NOMO-1 (cell line): ENCODE measurements around the gene RTEL1.
"Not testable (repeated sequence)": the region's sequence is repeated elsewhere in the genome, so short reads cannot be mapped to it uniquely, and the experiment has no call there.

Experiments
- DNase-seq, 2 experiments: peaks; one replicate each; lab custom pipeline; 2025; ENCODE audit not compliant: unreplicated experiment in 2 of 2; lab: John Stamatoyannopoulos, UW

RTEL1 gene

DNA sequence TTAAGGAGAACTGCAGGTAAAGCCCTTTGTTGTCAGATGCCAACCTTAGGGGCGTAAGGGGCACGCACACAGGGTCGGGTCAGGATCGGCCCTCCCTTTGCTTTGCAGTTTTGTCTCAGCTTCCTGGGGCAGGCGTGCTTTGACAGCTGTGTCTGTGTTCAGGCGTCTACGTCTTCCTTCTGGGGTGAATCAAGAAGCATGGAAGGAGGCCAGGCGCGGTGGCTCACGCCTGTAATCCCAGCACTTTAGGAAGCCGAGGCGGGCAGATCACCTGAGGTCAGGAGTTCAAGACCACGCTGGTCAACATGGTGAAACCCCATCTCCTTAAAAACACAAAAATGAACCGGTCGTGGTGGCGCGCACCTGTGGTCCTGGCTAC lies 51.0 kb downstream of the RTEL1 start:
- no peak for DNase-seq

DNA sequence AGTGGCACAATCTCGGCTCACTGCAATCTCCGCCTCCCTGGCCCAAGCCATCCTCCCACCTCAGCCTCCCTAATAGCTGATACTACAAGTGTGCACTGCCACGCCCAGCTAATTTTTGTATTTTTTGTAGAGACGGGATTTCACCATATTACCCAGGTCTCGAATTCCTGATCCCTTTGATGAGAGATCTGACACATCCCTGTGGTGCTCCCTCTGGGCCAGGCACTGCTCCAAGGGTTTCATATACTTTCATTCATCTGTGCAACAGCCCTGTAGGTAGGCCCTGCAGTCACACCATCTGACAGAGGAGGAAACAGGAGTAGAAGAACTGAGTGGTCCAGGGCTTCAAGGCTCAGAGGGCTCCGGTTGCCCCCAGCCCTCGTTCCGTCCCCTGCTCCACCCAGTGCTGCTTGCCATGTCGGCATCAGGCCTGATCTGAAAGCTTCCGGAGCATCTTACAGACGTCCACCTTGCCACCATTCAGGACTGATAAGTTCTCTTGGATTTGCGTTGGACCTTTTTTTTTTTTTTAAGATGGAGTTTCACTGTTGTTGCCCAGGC lies 53.1 kb downstream of the RTEL1 start:
- no peak for DNase-seq

DNA sequence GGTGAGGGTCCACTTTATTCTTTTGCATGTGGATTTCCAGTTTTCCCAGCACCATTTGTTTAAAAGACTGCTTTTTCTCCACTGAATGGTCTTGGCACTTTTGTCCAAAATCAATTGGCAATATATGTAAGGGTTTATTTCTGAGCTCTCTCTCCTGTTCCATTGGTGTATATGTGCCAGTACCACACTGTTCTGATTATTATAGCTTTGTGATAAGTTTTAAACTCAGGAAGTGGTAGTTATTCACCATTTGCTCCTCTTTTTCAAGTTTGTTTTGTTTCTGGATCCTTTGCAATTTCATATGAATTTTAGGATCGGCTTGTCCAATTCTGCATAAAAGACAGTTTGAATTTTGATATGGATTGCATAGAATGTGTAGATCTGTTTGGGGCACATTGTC lies 54.1 kb downstream of the RTEL1 start:
- no peak for DNase-seq

DNA sequence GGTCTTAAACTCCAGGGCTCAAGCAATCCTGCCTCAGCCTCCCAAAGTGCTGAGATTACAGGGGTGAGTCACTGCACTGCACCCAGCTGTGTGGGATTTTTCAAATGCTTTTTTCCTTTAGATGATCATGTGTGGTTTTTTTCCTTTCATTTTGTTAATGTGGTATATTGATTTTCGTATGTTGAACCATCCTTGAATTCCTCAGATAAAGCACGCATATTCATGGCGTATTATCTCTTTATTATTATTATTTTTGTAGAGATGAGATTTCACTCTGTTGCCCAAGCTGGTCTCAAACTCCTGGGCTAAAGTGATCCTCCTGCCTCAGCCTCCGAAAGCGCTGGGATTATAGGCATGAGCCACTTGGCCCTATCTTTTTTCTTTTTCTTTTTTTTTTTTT lies 56.7 kb downstream of the RTEL1 start:
- DNase-seq = no peak

DNA sequence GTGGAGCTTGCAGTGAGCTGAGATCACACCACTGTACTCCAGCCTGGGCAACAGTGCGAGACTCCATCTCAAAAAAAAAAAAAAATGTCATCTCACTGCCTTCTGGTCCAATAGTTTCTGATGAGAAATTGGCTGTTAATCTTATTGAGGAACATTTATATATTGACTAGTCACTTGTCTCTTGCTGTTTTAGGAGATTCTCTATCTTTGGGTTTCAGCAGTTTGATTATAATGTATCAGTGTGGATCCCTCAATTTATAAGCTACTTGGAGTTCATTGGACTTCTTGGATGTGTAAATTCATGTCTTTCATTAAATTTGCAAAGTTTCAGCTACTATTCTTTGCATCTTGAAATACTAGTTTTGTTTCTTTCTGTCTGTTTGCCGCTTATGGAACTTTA lies 60.9 kb downstream of the RTEL1 start:
- DNase-seq = no peak

DNA sequence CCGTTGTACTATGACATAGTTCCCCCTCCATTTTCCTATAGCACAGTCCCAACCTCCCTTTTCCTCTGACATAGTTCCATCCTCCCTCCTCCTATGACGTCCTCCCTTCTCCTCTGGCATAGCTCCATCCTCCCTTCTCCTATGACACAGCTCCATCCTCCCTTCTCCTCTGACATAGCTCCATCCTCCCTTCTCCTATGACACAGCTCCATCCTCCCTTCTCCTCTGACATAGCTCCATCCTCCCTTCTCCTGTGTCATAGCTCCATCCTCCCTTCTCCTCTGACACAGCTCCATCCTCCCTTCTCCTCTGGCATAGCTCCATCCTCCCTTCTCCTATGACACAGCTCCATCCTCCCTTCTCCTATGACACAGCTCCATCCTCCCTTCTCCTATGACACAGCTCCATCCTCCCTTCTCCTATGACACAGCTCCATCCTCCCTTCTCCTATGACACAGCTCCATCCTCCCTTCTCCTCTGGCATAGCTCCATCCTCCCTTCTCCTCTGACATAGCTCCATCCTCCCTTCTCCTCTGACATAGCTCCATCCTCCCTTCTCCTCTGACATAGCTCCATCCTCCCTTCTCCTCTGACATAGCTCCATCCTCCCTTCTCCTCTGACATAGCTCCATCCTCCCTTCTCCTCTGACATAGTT lies 65.0 kb downstream of the RTEL1 start:
- DNase-seq = not testable (repeated sequence)

DNA sequence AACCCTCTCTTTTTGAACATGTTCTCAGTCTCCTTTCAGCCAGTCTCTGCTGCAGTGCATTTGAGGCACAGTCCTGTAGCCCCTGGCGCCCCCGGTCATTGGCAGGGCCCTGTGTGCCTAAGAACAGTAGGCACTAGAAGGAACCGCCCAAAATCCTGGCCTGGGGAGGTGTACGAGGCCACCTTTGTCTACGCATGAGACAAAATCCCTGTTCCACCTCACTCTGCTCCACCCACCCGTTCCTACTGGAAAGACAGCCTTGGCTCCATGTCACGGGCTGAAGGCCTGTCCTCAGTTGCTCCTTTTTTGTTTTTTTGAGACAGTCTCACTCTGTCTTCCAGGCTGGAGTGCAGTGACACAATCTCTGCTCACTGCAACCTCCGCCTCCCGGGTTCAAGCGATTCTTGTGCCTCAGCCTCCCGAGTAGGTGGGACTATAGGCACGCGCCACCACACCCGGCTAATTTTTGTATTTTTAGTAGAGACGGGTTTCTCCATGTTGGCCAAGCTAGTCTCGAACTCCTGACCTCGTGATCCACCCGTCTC lies 72.1 kb downstream of the RTEL1 start:
- not testable (repeated sequence) for DNase-seq

DNA sequence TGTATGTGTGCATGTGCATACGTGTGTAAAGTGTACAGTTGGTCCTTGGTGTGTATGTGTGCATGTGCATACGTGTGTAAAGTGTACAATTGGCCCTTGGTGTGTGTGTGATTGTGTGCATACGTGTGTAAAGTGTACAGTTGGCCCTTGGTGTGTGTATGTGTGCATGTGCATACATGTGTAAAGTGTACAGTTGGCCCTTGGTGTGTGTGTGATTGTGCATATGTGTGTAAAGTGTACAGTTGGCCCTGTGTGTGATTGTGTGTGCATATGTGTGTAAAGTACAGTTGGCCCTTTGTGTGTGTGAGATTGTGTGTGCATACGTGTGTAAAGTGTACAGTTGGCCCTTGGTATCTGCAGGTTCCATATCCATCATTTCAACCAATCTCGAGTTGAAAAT lies 73.3 kb downstream of the RTEL1 start:
- DNase-seq = no peak

DNA sequence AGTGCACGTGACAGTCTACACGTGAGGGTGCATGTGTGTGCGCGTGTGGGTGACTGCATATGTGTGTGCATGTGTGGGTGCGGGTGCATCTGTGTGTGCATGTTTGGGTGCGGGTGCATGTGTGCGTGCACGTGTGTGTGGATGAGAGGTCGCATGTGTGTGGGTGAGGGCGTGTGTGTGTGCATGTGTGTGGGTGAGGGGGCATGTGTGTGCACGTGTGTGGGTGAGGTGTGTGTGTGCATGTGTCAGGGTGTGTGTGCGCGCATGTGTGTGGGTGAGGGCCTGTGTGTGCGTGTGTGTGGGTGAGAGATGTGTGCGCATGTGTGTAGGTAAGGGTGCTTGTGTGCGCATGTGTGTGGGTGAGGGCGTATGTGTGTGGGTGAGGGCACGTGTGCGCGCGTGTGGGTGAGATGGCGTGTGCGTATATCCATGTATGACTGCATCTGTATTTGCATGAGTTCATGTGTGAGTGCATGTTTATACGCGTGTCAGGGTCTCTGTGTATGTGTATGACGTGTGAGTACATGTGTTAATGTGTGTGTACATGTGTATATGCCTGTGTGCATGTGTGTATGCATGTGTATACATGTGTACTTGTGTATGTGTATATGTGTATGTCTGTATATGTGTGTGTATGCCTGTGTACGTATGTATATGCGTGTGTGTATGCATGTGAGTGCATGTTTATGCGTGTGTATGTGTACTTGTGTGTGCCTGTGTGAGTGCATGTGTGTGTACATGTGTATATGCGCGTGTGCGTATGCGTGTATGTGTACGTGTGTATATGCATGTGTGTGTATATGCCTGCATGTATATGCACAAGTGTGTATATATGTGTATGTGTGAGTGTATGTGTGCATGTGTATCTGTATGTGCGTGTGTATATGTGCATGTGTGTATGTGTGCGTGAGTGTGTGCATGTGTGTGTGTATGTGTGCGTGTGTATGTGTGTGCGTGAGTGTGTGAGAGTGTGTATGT lies 74.3 kb downstream of the RTEL1 start:
- DNase-seq = no peak

DNA sequence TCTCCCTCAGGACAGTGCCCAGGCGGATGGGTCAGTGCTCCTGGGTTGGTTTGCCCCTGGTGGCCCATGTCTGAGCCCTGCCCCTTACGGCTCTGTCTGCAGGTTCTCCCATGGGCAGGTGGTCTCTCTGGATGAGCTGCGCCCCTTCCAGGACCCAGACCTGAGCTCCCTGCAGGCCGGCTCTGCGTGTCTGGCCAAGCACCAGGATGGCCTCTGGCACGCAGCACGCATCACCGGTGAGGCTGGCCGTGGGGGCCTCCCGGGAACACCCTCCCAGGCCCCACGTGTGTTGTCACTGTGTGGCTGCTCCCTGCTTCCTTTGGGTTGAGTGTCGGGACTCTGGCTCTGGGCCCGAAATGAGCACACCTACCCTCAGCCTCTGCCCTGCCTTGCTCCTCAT lies 75.0 kb downstream of the RTEL1 start:
- DNase-seq = no peak

DNA sequence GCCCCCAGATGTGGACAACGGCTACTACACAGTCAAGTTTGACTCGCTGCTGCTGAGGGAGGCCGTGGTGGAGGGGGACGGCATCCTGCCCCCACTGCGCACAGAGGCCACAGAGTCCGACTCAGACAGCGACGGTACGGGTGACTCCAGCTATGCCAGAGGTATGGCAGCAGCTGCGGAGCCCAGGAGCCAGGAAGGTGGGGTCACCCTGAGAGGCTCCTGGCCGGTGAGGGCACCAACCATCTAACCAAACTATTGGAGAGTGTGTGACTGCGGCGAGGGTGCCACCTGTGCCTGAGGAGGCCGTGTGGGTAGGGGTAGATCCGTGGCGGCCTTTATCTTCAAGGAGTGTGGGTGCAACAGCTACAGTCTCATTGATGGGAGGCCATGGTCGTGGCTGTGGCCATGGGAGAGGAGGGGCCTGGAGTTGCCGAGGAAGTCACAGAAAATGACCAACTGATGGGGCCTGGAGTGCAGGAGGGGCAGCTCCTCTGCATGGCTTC lies 75.5 kb downstream of the RTEL1 start:
- DNase-seq = no peak

DNA sequence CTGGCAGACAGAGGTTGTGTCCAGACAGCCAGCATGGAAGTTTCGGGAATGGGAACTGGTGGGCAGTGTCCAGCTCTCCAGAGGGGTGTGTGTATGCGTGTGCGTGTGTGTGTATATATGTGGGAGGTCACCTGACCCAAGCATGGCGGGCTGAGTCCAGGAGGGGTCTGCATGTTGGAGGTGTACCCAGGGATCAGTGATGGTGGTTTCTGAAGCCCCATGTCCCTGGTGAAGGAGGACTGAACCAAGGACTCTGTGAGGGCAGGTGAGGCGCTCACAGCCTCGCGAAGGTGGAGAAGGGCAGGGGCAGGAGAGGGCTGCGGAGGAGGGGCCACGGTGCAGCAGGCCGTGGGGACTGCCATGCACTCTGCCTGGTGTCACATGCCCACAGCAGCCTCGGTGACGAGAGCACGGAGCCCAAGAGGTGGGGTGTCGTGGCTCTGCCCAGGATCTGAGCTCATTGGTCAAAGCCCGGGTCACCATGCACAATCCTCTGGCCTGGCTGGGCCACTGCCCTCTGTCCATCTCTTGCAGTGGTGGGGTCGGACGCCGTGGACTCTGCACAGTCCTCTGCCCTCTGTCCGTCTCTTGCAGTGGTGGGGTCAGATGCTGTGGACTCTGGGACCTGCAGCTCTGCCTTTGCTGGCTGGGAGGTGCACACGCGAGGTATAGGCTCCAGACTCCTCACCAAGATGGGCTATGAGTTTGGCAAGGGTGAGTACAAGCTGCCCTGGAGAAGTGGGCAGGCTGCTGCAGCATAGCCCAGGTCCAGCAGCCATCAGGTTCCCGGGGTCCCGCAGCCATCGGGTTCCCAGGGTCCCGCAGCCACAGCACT lies 76.2 kb downstream of the RTEL1 start:
- DNase-seq = no peak

DNA sequence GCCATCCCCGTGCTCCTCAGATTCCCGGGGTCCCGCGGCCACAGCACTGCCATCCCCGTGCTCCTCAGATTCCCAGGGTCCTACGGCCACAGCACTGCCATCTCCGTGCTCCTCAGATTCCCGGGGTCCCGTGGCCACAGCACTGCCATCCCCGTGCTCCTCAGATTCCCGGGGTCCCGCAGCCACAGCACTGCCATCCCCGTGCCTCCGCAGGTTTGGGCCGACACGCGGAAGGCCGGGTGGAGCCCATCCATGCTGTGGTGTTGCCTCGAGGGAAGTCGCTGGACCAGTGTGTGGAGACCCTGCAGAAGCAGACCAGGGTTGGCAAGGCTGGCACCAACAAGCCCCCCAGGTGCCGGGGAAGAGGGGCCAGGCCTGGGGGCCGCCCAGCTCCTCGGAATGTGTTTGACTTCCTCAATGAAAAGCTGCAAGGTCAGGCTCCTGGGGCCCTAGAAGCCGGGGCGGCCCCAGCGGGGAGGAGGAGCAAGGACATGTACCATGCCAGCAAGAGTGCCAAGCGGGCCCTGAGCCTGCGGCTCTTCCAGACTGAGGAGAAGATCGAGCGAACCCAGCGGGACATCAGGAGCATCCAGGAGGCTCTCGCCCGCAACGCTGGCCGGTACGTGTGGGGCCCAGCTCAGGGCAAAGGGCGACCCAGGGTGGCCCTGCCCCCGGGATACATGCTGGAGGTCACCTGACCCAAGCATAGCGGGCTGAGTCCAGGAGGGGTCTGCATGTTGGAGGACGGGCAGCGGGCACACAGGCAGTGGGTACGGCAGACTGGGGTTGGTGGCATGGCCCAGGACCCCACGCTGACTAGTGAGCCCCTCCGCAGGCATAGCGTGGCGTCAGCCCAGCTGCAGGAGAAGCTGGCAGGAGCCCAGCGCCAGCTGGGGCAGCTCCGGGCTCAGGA lies 77.1 kb downstream of the RTEL1 start:
- no peak for DNase-seq

DNA sequence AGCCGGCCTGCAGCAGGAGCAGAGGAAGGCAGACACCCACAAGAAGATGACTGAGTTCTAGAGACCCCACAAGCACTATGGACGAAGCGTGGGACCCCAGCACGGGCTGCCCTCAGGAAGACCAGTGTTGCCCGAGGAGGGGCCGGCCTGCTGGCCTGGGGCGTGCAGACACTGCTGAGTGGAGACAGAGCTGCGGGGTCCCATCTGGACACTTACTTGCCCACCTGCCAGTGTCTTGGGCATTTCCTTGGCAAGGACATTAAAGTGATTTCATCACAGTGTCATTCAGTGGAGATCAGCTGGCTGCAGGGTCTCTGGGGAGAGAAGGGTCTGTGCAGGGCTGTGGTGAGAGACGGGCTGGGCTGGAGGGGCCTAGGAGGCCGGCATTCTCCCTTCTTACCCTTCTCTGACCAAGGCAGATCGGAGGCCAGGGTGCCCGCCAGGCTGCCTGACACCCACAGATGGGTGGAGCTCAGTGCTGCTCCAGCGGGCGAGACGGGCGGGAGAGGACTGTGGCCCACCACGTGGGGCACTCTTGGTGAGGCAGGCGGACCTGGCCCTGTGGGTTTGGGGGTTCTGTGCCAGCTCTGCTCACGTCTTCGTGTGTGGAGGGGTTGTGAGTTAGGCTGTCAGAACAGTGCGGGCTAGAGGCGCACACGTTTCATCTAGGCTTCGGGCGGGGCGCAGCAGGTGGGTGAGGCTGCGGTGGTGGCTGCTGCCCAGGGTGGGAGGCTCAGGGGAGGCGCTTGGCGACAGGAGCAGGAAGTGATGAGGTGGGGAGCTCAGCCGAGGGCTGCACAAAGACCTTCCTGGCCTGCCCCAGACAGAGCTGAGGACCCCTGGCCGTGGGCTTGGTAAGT lies 78.0 kb downstream of the RTEL1 start, which contains the start of gene LIME1:
TSS of gene LIME1 (plus strand) at position 806 of the 860 bp plus-strand sequence. CDS start 886 bp downstream, outside the sequence.
- no peak for DNase-seq

DNA sequence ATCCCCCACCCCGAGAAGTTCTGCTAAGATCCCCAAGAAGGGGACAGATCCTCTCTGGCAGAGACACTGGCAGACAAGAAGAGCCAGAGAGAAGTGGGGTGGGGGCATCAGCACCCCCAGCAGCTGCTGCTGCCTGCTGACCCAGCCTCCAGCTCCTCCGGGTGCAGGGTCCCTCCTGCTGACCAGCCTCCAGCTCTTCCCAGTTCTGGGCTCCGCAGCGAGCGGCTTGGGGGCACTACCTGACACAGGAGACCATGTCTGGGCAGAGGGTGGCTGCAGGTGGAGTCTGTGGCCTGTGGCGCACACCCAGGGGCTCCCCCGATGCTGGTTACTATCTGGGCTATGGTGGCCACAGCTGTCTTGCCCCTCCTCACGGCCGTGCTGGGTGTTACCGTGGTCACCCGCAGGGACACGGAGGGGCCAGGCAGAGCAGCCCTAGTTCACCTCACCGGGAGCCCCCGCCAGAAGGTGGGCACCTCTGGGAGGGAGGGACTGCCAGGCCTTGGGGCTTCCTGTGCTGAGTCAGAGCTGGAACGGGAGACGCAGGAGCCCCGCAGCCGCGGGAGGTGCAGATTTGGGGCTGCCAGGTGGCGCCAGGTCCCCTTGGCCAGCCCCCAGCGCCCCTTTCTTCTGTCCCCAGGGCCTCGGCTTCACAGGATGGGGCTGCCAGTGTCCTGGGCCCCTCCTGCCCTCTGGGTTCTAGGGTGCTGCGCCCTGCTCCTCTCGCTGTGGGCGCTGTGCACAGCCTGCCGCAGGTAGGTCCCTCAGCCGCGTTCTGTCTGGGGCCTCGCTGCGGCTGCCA lies 79.0 kb downstream of the RTEL1 start:
- no peak for DNase-seq

DNA sequence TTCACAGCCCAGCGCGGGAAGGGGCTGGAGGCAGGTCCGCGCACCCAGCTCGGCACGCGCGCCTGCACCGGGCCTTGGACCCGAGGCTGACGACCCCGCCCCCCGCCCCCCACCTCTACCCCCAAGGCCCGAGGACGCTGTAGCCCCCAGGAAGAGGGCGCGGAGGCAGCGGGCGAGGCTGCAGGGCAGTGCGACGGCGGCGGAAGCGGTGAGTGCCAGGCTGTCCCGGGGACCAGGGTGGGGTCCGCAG lies 79.5 kb downstream of the RTEL1 start:
- no peak for DNase-seq

DNA sequence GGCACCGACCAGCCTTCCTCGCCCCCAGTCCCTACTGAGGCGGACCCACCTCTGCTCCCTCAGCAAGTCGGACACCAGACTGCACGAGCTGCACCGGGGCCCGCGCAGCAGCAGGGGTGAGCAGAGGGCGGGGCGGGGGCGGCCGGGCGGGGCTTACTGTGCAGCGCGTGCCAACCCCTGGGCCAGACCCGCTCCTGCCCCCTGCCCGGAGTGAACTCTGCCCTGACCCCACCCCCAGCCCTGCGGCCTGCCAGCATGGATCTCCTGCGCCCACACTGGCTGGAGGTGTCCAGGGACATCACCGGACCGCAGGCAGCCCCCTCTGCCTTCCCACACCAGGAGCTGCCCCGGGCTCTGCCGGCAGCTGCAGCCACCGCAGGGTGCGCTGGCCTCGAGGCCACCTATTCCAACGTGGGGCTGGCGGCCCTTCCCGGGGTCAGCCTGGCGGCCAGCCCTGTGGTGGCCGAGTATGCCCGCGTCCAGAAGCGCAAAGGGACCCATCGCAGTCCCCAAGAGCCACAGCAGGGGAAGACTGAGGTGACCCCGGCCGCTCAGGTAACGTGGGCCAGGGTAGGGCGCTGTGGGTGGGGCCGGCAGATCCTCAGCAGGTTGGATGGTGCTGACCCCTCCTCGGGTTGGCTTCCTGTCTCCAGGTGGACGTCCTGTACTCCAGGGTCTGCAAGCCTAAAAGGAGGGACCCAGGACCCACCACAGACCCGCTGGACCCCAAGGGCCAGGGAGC lies 80.0 kb downstream of the RTEL1 start:
- DNase-seq = no peak
